Transverse colon (tissue), 4 donors: ENCODE measurements around the gene PRKCH.

Source experiments
- CTCF ChIP-seq, 5 experiments: fragments of 200-600 bp in 3 of 5; fragments of 450-650 bp in 2 of 5; sonication (generic) in 3 of 5; IDR thresholded peaks; 1 replicate in 2 of 5; 2 replicates in 3 of 5; pipeline ENCODE4 v1.5.1; 2016 to 2017; ENCODE audit warnings: antibody characterized with exemption in 5 of 5, inconsistent platforms in 3 of 5, mild to moderate bottlenecking in 2 of 5, moderate library complexity in 1 of 5
- EP300 ChIP-seq: sonication (generic); formaldehyde crosslinking; IDR thresholded peaks from one replicate; pipeline ENCODE4 v1.6.1; 2017; ENCODE audit warnings: antibody characterized with exemption, low read depth
- POLR2A ChIP-seq: fragments of 450-650 bp; IDR thresholded peaks from one replicate; pipeline ENCODE4 v1.6.1; 2016; ENCODE audit warnings: antibody characterized with exemption, mild to moderate bottlenecking, moderate library complexity
- POLR2AphosphoS5 ChIP-seq, 3 donors: sonication (generic); formaldehyde crosslinking; IDR thresholded peaks; one replicate each; pipeline ENCODE4 v1.6.1; 2016; ENCODE audit warnings: antibody characterized with exemption in 3 of 3

- TF ChIP-seq CTCF (IDR thresholded peaks at IDR 0.05) (no peak), EP300 (no peak), POLR2A (no peak), POLR2AphosphoS5 (IDR thresholded peaks at IDR 0.05) (no peak)
Observed at GRCh38 chr14:61360796-61361525, 39.6 kb downstream of the PRKCH start.
